Stimulated activated CD4-positive, alpha-beta T cell treated with anti-CD3 and anti-CD28 coated beads, Interleukin-12 subunit alpha, Interleukin-12 subunit beta, amount 100 ng/mL, for 24 hours (primary cell): ENCODE data around the gene GPR137B.

Experiments used
- DNase-seq, 2 experiments: peaks; one replicate each; pipeline ENCODE4 v3.0.0-alpha.2; 2020; ENCODE audit warnings: low read depth in 2 of 2

Gene GPR137B

GRCh38 chr1:236142253-236143103 is at the start of gene GPR137B:
GPR137B (plus strand) TSS chr1:236142539; CDS start chr1:236142623, 84 bp downstream.
- peak; percentile 24 to 47 for DNase-seq

- DNase-seq: no peak
These were observed 49.4 kb upstream of the GPR137B start for GRCh38 chr1:236092899-236093298.

GRCh38 chr1:236095705-236096520 is 46.4 kb upstream of the GPR137B start:
- DNase-seq: no peak

GRCh38 chr1:236096660-236097482 is 45.5 kb upstream of the GPR137B start:
- DNase-seq: peak; percentile 66 to 70

GRCh38 chr1:236098267-236098666 is 44.1 kb upstream of the GPR137B start:
- no peak for DNase-seq

- DNase-seq: no peak
These were observed 42.9 kb upstream of the GPR137B start for GRCh38 chr1:236099355-236099974.

- no peak for DNase-seq
These were observed 41.5 kb upstream of the GPR137B start for GRCh38 chr1:236100799-236101198.

- no peak for DNase-seq
These were observed 40.8 kb upstream of the GPR137B start for GRCh38 chr1:236101233-236102200.

- DNase-seq: no peak
These were observed 39.7 kb upstream of the GPR137B start for GRCh38 chr1:236102611-236103010.

GRCh38 chr1:236103059-236103458 is 39.3 kb upstream of the GPR137B start:
- no peak for DNase-seq

- DNase-seq: peak; percentile 13 to 49
These were observed 38.6 kb upstream of the GPR137B start for GRCh38 chr1:236103646-236104218.

- DNase-seq: no peak
These were observed 35.0 kb upstream of the GPR137B start for GRCh38 chr1:236107121-236107907.

- DNase-seq: no peak
These were observed 34.2 kb upstream of the GPR137B start for GRCh38 chr1:236108027-236108648.

- no peak for DNase-seq
These were observed 32.2 kb upstream of the GPR137B start for GRCh38 chr1:236110137-236110536.

- no peak for DNase-seq
These were observed 30.6 kb upstream of the GPR137B start for GRCh38 chr1:236111527-236112331.

GRCh38 chr1:236112332-236112627 is 30.1 kb upstream of the GPR137B start:
- no peak for DNase-seq

- DNase-seq: no peak
These were observed 28.9 kb upstream of the GPR137B start for GRCh38 chr1:236113324-236114032.
